NCI-H226 (cell line): ENCODE measurements around the gene TPPP2.
"Not testable (repeated sequence)": the region's sequence is repeated elsewhere in the genome, so short reads cannot be mapped to it uniquely, and the experiment has no call there.

ENCODE experiments used
- DNase-seq: peaks from one replicate; pipeline ENCODE4 v3.0.0-alpha.2; 2015

Gene TPPP2

DNA sequence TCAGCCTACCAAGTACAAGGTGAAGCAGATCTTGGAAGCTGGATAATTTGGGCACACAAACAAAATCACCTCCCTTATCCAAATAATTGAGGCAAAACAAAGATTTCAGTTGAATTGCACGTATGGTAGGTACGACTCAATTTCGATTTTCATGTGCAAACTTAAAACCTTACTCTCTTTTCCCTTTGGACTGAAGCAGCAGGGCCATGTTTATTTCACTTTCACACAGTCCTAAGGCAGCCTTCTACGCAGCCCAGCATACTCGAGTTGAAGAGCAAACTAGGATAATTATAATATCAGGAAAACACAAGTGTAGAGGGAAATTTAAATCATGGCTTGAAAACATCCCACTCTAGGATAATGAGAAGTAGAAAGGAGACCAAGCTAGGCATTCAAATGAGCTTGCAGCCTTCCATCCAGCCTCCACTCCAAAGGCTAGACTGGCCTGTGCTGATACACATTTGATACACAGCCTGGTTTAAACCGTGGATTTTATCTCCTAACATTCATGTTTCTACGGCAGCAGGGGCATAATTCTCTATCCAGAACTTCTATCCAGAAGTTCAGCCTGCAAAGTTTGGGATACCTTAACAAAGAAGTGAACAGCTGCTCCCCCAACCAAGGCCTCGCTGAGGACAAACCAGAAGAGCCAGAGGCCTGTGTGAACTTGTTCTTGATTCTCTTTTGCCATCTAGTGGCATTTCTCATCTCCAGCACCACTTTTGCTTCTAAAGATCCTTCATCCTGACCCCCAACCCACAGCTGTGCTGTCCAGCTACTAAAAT is 9.8 kb downstream of the TPPP2 start:
- no peak for DNase-seq

DNA sequence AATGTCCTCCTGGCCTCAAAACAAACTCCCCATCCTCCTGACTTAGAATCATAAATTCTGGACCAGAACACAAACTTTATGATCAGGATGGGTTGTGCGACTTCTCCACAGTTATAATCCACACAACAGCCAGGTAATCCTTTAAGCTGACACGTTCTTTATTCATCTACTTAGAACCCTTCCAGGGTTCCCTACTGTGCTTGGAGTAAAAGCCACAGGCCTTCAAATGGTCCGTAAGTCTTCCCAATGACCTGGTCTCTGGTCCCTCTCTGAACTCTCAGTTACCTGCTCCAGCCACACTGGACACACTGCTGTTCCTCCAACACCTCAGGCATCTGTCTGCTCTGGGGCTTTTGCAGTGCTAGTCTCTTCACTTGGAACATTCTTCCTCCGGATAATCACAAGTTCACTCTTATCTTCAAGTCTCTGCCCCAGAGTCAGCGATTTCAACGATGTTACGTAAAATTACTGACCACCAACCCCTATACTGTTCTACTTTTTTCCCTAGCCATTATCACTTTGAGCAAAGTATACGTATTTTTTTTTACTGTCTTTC is 10.4 kb downstream of the TPPP2 start:
- DNase-seq, result no peak

DNA sequence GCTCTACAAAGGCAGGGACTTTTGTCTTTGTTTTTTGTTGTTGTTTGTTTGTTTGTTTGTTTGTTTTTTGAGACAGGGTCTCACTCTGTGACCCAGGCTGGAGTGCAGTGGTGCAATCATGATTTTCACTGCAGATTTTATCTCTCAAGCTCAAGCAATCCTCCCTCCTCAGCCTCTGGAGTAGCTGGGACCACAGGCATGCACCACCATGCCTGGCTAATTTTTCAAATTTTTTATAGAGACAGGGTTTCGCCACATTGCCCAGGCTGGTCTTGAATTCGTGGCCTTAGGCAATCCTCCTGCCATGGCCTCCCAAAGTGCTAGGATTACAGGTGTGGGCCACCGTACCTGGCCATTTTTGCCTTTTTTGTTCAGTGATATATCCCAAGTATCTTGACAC is 10.9 kb downstream of the TPPP2 start:
- not testable (repeated sequence) for DNase-seq

DNA sequence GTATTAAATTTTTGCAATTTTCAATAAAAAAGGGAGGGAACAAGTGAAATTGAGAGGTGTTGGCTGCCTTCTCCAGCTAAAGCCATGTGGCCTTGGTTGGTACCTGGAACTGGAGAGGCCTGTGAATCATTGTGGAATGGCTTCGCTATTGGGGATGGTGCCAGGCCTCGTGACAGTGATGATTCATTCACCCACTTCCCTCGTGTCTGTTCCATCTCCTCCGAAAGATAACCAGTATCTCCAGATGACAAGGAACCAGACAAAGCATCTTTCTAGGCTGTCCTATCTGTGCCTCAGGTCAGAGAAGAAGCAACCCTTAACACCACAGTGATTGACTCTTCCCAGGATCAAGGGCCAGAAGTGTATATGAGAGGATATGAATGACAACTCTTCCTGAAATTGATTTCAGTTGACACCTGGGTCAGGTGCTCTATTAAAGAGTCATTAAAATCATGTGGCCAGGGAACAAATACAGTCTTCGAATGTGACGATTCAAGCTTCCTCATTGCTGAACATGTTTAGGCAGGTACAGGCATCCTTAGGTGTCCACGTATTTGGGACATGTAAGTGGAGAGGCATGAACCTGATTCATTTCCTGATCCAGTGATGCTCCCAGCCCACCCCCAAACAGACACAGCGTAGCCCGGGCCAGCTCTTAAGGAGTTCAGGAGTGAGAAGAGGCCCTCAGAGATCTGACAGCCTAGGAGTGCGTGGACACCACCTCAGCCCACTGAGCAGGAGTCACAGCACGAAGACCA is 11.8 kb downstream of the TPPP2 start, which contains the start of gene RNASE7:
Gene RNASE7, plus strand, starts transcription at position 687 of the 758 bp plus-strand sequence. CDS start 631 bp downstream, outside the sequence.
- DNase-seq, result no peak

DNA sequence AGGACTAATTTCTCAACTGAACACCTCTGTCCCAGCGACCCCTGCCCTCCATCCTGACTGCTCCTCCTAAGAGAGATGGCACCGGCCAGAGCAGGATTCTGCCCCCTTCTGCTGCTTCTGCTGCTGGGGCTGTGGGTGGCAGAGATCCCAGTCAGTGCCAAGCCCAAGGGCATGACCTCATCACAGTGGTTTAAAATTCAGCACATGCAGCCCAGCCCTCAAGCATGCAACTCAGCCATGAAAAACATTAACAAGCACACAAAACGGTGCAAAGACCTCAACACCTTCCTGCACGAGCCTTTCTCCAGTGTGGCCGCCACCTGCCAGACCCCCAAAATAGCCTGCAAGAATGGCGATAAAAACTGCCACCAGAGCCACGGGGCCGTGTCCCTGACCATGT is 12.9 kb downstream of the TPPP2 start:
- DNase-seq, result no peak

DNA sequence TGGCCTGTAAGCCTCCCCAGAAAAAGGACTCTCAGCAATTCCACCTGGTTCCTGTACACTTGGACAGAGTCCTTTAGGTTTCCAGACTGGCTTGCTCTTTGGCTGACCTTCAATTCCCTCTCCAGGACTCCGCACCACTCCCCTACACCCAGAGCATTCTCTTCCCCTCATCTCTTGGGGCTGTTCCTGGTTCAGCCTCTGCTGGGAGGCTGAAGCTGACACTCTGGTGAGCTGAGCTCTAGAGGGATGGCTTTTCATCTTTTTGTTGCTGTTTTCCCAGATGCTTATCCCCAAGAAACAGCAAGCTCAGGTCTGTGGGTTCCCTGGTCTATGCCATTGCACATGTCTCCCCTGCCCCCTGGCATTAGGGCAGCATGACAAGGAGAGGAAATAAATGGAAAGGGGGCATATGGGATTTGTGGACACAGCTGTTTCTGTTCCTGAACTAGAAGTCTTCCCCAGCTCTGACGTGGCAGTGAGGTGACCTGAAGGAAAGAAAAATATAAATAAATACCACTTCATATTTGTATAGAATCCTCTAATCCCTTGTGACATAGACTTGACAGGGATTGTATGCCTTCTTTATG is 13.5 kb downstream of the TPPP2 start:
- no peak for DNase-seq

DNA sequence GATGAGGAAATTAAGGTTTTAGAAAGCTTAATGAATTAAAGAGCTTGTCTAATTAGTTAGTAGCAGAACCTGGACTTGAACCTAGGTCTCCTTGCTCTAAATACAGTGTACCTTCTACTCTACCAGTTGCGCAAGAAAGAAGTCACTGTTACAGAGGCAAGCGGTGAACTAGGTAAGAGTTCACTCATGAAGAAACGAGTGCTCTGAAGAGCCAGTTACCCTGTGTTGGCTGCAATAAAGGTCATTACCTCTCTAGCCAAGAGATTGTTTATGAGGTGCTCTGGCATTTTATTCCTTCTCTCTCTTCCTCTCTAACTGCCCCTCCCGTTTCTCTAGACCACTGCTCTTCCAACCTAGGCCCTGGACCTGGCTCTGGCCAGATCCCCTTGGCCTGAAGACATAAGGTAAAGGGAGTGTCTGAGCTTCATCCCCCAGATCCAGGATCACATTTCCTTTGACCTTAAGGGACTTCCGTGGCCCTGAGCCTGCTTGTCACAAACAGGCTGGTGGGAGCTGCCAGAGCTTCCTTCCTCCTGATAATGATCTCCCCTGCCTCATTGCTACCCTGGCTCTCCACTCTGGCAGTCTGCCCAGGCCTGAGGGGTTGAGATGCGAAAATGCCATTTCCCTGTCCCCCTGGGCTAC is 14.1 kb downstream of the TPPP2 start:
- DNase-seq, result no peak

DNA sequence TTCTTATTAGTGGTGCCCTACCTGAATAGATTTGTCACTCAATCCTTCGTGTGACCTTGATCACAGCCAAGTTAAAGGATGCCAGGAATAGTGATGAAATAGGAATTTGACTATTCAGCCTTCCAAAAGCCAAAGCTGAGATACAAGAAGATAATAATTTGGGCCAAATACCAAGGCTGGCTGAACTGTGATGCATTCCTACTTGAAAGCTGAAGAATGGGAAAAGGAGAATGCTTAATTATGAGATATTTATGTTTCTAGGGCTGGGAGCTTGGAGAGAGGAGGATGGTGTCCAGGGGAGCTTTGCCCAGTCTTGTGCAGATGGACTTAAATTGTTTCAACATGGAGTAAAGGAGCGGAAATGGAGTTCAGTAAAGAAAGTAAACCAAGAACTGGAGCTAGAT is 17.4 kb downstream of the TPPP2 start:
- DNase-seq, result no peak

DNA sequence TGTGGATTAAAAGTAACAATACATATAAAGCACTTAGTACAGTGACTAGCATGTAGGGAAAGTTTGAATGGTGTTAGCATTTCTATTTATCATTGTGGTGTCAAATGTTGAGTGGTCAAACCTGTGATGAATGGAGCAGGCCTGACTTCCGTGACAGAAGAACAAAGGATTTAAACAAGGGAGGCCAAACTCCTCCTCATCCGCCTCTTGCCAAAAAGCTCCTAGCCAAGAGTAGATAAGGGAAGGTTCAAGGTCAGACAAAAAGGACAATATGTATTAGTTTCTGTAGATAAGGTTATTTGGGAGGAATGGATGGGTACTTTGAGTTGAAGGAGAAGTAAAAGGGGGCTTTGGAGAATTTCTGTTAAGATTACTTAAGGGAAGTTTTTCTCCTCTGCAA is 18.6 kb downstream of the TPPP2 start:
- DNase-seq, result no peak

DNA sequence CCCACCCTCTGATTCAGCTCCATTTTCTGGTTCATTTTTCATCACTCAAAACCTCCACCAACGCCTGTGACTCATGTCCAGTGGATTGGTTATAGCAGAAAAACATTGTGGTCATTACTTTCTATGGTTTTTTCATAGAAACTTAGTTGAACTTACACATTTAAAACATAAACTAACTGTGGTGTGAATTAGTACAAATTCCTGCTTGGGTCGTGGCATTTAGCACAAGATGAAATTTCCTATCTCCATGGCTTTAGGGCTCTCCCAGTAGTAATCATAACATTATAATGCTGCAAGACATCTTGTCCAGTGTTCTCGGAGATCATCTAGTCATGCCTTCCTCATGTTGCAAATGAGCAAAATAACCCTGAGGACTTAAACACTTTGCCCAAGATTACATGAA is 19.3 kb downstream of the TPPP2 start:
- no peak for DNase-seq

DNA sequence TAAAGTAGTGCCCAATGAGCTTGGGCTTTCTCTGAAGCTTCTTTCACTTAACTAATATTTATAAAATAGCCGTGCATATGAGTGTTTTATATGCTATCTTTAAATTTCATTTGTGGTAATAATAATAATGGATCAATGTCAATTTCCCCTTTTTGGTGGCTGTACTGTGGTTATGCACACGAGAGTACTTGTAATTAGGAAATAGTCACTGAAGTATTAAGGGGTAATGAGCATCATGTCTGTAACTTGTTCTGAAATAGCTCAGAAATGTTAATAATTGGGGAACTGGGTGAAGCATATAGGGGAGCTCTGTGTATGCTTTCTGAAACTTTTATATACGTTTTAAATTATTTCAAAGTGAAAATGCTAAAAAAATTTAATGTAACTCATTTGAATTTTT is 20.6 kb downstream of the TPPP2 start:
- DNase-seq, result no peak

DNA sequence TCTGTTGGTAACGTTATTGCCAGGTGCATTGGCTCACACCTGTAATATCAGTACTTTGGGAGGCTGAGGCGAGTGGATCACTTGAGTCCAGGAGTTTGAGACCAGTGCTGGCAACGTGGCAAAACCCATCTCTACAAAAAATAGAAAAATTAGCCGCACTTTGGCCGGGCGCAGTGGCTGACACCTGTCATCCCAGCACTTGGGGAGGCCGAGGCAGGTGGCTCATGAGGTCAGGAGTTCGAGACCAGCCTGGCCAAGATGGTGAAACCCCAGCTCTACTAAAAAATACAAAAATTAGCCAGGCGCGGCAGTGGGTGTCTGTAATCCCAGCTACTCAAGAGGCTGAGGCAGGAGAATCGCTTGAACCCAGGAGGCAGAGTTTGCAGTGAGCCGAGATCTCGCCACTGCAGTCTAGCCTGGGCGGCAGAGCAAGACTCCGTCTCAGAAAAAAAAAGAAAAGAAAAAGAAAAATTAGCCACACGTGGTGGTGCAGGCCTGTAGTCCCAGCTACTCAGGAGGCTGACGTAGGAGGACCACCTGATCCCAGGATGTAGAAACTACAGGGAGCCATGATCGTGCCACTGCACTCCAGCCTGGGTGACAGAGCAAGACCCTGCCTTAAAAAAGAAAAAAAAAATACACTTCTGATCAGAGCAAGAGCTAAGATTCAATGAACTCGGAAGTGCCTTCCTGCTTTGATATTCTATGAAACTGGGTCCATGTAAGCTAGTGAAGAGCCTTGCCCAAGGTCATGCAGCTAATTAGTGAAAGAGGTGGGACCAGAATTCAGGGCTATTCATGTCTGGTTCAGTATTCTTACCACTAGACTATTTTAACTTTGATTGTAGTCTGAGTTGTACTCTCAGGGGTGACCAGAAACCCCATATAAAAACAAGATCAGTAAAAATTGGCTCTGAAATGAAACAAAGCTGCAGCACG is 23.4 kb downstream of the TPPP2 start:
- DNase-seq, result no peak

DNA sequence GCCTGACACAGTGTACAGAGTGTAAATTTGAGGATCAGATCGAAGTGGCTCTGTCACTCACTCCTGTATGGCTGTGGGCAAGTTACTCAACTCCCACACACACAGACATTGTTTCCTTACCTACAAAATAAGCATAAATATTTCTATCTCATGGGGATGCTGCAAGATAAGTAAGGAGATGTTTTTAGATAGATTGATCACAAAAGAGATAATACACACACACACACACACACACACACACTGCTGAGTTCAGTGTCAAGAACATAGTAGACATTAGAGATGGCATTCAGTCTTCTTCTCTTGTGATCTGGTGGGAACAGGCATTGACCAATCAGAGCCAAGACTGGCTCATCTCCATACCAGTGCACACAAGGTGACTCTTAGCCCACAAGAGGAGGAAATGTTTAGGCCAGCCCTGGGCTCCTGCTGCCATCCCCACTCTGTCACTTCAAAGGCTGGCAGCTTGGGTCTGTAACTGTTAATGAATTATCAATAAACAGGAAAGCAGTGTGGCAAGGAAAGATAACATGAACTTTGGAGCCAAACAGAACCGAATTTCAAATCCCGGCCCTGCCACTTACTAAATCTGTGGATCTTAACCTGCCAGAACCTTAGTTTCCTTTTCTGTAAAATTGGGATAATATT is 24.2 kb downstream of the TPPP2 start:
- no peak for DNase-seq

DNA sequence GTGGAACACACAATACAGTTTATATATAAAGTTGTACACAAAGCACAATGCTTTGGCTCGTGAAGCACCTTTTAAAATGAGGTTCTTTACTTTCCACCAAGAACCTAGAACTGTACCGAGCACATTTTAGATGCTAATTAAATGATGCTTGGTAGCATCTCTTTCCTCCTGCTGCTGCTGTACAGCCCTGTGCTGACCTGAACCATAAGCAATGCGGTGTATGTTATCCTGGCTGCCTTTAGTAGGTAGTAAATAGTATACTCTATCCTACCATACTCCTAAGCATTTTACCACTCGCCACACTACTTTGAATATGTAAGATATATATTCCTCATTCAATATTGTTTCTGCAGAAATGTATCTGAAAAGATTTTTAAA is 24.7 kb downstream of the TPPP2 start:
- DNase-seq, result no peak

DNA sequence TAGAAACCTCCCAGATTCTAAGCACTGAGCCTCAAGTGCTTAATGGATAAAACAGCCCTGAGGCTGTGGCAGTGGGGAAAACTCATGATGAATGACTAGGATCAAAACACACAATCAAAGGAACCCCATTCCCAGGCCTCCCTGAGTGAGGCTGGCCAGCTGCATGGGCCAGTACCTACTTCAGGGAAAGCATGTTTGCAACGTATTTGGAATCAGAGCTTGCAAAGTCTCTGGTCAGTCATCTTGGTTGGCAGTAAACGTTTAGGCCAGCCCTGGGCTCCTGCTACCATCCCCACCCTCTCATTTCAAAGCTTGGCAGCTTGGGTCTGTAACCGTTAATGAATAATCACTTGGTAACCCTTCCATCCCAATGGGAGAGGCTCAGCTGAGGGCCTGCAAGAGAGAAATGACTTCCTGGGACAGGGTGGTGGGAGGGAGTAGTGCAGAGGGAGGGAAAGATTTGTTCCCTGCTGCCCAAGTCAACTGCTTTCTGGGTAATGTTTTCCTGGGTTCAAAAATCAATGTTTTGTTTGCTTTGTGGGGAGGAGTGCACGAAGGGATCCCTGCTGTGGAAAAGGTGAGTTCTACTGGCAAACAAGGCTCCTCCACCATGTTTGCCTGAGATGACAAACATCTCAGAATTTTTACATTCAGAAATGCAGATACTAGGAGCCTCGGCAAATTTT is 25.6 kb downstream of the TPPP2 start:
- DNase-seq, result no peak

DNA sequence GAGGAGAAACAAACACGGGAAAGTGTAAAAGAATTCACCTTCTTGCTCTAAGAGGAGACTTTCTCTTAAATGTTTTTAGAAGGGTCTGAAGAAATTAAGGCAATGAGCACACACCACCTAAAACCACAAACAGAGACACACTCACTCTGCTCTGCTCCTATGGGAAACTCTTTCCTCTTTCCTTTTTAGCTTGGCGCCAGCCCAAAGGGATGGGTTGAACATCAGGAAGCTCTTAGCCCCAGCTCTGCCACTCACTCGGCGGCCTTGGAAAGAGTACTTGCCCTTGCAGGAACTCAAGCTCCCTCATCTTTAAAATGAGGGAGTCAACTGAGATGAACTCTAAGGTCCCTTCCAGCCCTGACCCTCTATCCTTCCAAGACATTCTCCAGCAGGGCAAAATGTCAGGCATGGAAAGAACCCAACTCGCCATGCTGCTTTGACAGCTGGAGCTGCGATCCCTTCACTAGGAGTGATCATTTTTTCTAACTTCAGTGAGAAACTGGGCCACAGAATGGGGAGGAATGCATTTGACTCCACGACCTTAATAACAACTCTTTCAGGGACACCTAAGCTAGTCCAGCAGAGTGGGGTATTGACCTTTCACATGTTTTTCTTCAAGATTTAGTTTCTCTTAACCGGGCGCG is 26.6 kb downstream of the TPPP2 start:
- no peak for DNase-seq

DNA sequence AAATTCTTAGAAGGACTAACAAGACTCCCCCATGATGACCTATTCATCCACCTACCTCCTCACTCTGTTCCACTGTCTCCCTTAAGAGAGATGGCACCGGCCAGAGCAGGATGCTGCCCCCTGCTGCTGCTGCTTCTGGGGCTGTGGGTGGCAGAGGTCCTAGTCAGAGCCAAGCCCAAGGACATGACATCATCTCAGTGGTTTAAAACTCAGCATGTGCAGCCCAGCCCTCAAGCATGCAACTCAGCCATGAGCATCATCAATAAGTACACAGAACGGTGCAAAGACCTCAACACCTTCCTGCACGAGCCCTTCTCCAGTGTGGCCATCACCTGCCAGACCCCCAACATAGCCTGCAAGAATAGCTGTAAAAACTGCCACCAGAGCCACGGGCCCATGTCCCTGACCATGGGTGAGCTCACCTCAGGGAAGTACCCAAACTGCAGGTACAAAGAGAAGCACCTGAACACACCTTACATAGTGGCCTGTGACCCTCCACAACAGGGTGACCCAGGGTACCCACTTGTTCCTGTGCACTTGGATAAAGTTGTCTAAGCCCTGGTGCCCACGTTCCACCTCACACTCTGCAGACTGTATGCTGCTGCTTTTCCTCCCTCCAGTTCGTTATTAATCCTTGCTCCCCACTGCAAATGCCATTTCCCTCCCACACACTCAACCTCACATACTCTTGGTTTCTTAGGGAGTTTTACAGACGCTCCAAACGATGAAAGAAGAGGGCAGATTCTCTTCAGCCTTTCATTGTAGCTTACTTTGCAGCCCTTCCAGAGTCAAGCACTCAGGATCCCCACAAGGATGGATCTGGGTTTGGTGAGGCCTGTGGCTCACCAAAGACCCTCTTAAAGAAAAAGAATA is 28.0 kb downstream of the TPPP2 start, which contains the start of gene RNASE8:
Gene RNASE8, plus strand, starts transcription at position 20 of the 873 bp plus-strand sequence. Its CDS starts 71 bp downstream, at position 91.
- no peak for DNase-seq

DNA sequence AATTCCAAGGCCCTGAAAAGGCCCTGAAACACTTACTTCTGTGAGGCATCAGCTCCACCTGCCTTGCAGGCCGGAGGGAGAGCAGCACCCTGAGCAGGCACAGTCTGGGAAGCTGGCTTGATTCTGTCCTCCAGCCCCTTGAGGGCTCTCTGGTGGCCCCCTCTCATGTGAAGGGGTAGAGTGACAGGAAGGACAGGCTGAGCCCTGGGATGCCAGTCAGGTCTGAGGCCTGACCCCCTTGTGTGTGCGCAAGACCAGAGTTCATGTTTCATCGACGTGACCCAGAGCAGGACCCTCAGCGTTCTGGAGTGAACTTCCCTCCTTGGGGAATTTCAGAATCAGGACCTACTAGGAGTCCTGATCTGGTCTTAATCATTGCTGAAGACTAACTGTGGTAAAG is 28.9 kb downstream of the TPPP2 start:
- DNase-seq, result no peak
